Dedifferentiated amniotic fluid mesenchymal stem cell (primary cell): ENCODE measurements around the gene TMEM131L.
"Not testable (repeated sequence)": the region's sequence is repeated elsewhere in the genome, so short reads cannot be mapped to it uniquely, and the experiment has no call there.

Source experiments
- DNase-seq: peaks from one replicate; pipeline ENCODE4 v3.0.0-alpha.2; 2016; ENCODE audit errors: extremely low spot score

Gene TMEM131L, protein sequence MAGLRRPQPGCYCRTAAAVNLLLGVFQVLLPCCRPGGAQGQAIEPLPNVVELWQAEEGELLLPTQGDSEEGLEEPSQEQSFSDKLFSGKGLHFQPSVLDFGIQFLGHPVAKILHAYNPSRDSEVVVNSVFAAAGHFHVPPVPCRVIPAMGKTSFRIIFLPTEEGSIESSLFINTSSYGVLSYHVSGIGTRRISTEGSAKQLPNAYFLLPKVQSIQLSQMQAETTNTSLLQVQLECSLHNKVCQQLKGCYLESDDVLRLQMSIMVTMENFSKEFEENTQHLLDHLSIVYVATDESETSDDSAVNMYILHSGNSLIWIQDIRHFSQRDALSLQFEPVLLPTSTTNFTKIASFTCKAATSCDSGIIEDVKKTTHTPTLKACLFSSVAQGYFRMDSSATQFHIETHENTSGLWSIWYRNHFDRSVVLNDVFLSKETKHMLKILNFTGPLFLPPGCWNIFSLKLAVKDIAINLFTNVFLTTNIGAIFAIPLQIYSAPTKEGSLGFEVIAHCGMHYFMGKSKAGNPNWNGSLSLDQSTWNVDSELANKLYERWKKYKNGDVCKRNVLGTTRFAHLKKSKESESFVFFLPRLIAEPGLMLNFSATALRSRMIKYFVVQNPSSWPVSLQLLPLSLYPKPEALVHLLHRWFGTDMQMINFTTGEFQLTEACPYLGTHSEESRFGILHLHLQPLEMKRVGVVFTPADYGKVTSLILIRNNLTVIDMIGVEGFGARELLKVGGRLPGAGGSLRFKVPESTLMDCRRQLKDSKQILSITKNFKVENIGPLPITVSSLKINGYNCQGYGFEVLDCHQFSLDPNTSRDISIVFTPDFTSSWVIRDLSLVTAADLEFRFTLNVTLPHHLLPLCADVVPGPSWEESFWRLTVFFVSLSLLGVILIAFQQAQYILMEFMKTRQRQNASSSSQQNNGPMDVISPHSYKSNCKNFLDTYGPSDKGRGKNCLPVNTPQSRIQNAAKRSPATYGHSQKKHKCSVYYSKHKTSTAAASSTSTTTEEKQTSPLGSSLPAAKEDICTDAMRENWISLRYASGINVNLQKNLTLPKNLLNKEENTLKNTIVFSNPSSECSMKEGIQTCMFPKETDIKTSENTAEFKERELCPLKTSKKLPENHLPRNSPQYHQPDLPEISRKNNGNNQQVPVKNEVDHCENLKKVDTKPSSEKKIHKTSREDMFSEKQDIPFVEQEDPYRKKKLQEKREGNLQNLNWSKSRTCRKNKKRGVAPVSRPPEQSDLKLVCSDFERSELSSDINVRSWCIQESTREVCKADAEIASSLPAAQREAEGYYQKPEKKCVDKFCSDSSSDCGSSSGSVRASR (N-terminal part only)

DNA sequence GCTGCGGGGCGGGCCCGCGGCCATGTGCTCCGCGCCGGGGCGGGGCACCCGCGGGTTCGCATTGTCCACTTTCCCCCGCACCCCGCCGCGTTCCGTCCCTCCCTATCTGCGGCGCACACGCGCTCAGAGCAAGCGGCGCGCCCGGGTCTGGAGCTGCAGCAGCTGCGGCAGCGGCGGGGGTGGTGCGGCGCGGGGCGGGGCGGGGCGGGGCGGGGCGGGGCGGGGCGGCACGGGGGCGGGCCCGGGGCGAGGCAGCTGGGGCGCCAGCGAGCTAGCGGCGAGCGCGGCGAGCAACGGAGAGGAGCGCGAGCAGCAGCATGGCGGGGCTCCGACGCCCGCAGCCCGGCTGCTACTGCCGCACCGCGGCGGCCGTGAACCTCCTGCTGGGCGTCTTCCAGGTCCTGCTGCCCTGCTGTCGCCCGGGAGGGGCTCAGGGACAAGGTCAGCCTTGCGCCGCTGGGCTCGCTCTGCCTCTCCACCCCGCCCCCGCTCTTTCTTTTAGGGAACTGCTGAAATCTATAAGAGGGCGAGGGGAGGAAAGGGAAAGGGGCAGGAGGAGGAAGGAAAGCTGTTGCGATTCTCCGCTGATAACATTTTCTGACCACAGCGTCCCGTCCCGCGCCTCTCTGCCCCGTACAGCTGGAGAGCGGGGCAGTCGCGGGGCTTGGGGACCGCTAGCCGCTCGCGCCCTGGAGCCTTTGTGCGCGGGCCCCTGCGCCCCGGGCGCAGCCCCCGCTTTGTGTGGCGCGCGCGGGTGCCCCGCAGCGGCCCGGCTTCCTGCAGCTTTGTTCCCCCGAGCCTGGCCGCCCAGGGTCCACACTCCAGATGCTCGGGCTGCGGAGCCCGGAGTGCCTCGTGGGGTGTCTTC lies at the start of gene TMEM131L:
Gene TMEM131L (plus strand): TSS at position 280 of the 868 bp plus-strand sequence. CDS start 38 bp downstream, at position 318.
- no peak for DNase-seq

DNA sequence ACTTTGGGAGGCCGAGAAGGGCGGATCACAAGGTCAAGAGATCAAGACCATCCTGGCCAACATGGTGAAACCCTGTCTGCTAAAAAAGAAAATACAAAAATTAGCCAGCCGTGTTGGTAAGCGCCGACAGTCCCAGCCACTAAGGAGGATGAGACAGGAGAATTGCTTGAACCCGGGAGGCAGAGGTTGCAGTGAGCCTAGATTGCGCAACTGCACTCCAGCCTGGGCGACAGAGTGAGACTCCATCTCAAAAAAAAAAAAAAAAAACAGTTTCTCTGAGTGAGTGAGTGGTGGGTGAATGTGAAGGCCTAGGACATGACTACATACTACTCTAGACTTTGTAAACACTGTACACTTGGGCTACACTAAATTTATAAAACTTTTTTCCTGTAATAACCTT lies 49.7 kb upstream of the TMEM131L start:
- DNase-seq = not testable (repeated sequence)

- DNase-seq = no peak
Observed at GRCh38 chr4:153418121-153418520, 48.0 kb upstream of the TMEM131L start.

- DNase-seq = no peak
Observed at GRCh38 chr4:153418558-153418957, 47.6 kb upstream of the TMEM131L start.

DNA sequence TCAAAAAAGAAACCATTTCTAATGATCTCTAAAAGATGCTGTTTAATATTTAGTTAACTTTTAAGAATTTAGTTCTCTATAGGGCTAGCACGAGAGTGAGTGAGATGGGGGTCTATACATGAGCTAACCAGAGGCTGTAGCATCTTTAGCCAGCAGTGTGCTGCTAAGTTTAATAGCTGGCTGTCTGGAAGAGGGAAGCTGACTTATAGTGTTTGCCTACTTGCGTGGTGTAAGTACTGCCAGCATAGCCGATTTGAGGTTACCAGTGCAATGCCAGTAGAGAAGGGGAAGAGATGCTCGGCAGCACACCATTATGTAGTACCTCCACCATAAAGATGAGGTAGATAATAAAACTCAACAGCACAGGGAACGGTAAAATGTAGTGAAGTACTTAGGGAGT lies 47.1 kb upstream of the TMEM131L start:
- DNase-seq = no peak

GRCh38 chr4:153419673-153420278 lies 46.4 kb upstream of the TMEM131L start:
- DNase-seq = no peak

- DNase-seq = no peak
Observed at GRCh38 chr4:153420361-153420760, 45.8 kb upstream of the TMEM131L start.

DNA sequence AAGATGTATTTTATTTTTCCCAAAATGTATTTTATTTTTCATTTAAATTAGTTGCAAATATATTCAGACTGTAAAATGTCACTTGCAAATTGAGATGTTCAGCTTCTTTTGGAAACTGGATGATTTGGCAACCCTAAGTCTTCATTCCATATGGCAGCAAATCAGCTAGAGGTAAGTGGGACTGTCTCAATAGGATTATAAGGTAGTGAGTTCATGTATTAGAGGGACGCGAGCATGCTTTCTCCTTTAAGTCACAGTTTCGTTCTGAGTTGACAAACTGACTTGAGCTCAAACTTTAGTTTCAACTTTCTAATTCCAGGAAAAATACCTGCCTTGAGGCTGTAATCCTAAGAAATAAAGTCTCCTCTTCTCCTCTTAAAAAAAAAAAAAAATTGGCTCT lies 44.2 kb upstream of the TMEM131L start:
- DNase-seq = no peak

GRCh38 chr4:153426207-153426885 lies 39.8 kb upstream of the TMEM131L start:
- no peak for DNase-seq

- no peak for DNase-seq
Observed at GRCh38 chr4:153427363-153428071, 38.6 kb upstream of the TMEM131L start.

GRCh38 chr4:153428941-153429475 lies 37.2 kb upstream of the TMEM131L start:
- no peak for DNase-seq

DNA sequence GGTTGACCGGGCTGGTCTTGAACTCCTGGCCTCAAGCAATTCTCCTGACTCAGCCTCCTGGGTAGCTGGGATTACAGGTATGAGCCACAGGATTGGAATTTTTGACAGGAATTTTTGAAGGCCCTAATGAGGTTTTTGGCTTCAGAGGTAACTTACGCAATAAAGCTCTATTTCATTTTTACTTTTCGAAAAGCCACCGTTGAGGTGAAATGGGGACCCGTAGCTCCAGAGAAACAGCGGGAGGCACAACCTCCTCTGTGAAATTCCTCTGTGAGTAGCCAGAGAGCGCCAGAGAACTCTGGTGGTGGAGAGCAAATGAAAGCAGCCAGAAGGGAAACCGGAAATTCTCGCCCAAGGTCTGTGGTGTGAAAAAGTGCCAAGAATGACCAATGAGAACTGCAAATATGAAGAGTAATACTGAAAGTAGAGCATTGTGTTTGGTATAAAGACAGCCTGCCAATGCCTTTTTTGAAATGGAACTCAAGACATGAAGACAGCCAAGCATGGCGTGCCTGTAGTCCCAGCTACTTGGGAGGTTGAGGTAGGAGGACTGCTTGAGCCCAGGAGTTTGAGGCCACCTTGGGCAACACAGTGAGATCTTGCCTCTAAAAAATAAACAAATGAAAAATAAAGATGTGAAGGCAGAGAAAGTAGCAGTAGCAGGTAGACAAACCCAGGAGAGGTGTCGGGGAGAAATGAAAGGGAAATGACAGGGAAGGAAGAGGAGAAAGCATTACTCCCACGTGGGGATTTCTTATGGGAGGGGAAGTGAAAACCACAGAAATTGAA lies 33.0 kb upstream of the TMEM131L start:
- DNase-seq = no peak

GRCh38 chr4:153433754-153434105 lies 32.4 kb upstream of the TMEM131L start:
- DNase-seq = no peak

- DNase-seq = no peak
Observed at GRCh38 chr4:153434190-153434589, 32.0 kb upstream of the TMEM131L start.

- no peak for DNase-seq
Observed at GRCh38 chr4:153438916-153439756, 27.0 kb upstream of the TMEM131L start.

- DNase-seq = no peak
Observed at GRCh38 chr4:153439831-153440230, 26.3 kb upstream of the TMEM131L start.

DNA sequence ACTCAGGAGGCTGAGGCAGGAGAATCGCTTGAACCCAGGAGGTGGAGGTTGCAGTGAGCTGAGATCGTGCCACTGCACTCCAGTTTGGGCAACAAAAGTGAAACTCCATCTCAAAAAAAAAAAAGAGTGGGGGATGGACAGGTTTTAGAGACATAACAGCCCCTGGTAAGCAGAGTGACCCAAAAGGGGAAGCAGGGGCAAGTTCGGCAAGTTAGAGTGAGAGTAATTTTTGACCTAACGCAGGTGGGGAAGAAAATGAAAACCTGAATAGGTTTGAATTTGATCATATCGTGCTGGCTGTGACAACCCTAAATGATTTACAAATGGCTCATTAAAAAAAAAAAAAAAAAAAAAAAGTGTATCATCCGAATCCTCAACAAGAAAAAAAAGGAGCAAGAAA lies 25.7 kb upstream of the TMEM131L start:
- DNase-seq = no peak
